H1 (cell line): ENCODE data around the gene PLPPR1. TPM values are rescaled to one million over a fixed set of nuclear protein-coding genes. Genes with fewer than 3 reads are reported as not detected.

Experiments
- CTCF ChIA-PET: fragments of 300-600 bp; sonication (Branson Sonifier 250); formaldehyde crosslinking; loops from one replicate; lab custom pipeline; 2021; ENCODE audit not compliant: partially characterized antibody; lab: Charles Lee
- POLR2A ChIA-PET: fragments of 300-600 bp; sonication (Branson Sonifier 250); formaldehyde crosslinking; loops from one replicate; lab custom pipeline; 2021; ENCODE audit warnings: inconsistent platforms; ENCODE audit not compliant: partially characterized antibody; lab: Charles Lee
- DNase-seq, 2 experiments: peaks; one replicate each; pipeline versions ENCODE4 v3.0.0 to v3.0.0-alpha.2; 2010 to 2022; ENCODE audit warnings: low spot score in 2 of 2, low read depth in 1 of 2, mixed read lengths in 1 of 2
- FAIRE-seq: peaks from 2 replicates; lab custom pipeline; 2011; peaks lifted over from hg19 to GRCh38; lab: Jason Lieb, UNC
- H2AFZ ChIP-seq: 2 replicates; pipeline ENCODE4 v1.8.1; 2012; ENCODE audit warnings: low read length, inconsistent platforms
- H2AK5ac ChIP-seq: 2 replicates; pipeline ENCODE4 v1.6.1; 2013; ENCODE audit warnings: low read depth, low read length
- H2BK120ac ChIP-seq: replicated peaks from 2 replicates; pipeline ENCODE3; 2013; ENCODE audit warnings: low read depth, low read length, inconsistent platforms
- H2BK12ac ChIP-seq: 2 replicates; pipeline ENCODE4 v1.6.1; 2013; ENCODE audit warnings: low read depth, low read length
- H2BK15ac ChIP-seq: 2 replicates; pipeline ENCODE4 v1.6.1; 2013; ENCODE audit warnings: low read length
- H2BK20ac ChIP-seq: 2 replicates; pipeline ENCODE4 v1.6.1; 2013; ENCODE audit warnings: low read length
- H2BK5ac ChIP-seq: 2 replicates; pipeline ENCODE4 v1.6.1; 2013; ENCODE audit warnings: low read depth, low read length
- H3K14ac ChIP-seq: 2 replicates; pipeline ENCODE4 v1.6.1; 2013; ENCODE audit warnings: inconsistent platforms; ENCODE audit not compliant: insufficient read length
- H3K18ac ChIP-seq: 2 replicates; pipeline ENCODE4 v1.6.1; 2013; ENCODE audit warnings: low read length; ENCODE audit errors: extremely low read depth
- H3K23ac ChIP-seq: 2 replicates; pipeline ENCODE4 v1.6.1; 2013; ENCODE audit warnings: inconsistent platforms; ENCODE audit not compliant: insufficient read length
- H3K23me2 ChIP-seq: 2 replicates; pipeline ENCODE4 v1.6.1; 2013; ENCODE audit warnings: low read depth, low read length
- H3K27ac ChIP-seq: 2 replicates; pipeline ENCODE4 v1.6.1; 2011; ENCODE audit warnings: low read depth, low read length, inconsistent platforms
- H3K27me3 ChIP-seq, 4 experiments: replicated peaks in 1 of 4; 1 replicate in 1 of 4; 2 replicates in 3 of 4; pipeline versions ENCODE4 v1.6.1 to v1.8.1; 2011 to 2013; ENCODE audit warnings: low read length in 3 of 4, mild to moderate bottlenecking in 3 of 4, inconsistent platforms in 2 of 4, mixed read lengths in 2 of 4, moderate library complexity in 1 of 4; ENCODE audit not compliant: control insufficient read depth in 3 of 4, insufficient read depth in 3 of 4; ENCODE audit errors: extremely low read depth in 1 of 4
- H3K36me3 ChIP-seq, 4 experiments: 2 replicates each; pipeline versions ENCODE4 v1.6.1 to v1.8.1; 2011 to 2013; ENCODE audit warnings: mild to moderate bottlenecking in 4 of 4, low read length in 3 of 4, moderate library complexity in 2 of 4, control low read depth in 1 of 4, inconsistent platforms in 1 of 4; ENCODE audit not compliant: insufficient read depth in 4 of 4, control insufficient read depth in 2 of 4
- H3K4ac ChIP-seq: replicated peaks from 2 replicates; pipeline ENCODE3; 2013; ENCODE audit warnings: low read length, low read depth, mixed read lengths, inconsistent platforms; ENCODE audit not compliant: insufficient read length
- H3K4me1 ChIP-seq, 4 experiments: replicated peaks in 1 of 4; 1 replicate in 1 of 4; 2 replicates in 3 of 4; pipeline versions ENCODE4 v1.6.1 to v1.8.1; 2011 to 2013; ENCODE audit warnings: low read length in 3 of 4, inconsistent platforms in 2 of 4, mixed read lengths in 1 of 4; ENCODE audit not compliant: insufficient read depth in 4 of 4, control insufficient read depth in 3 of 4
- H3K4me2 ChIP-seq, 2 experiments: 2 replicates each; pipeline versions ENCODE4 v1.6.1 to v1.8.1; 2011 to 2013; ENCODE audit warnings: low read depth in 2 of 2, low read length in 2 of 2, control low read depth in 1 of 2, inconsistent platforms in 1 of 2, mild to moderate bottlenecking in 1 of 2; ENCODE audit not compliant: insufficient read depth in 1 of 2
- H3K4me3 ChIP-seq, 4 experiments: fragments of 200-600, 300-600 bp in 1 of 4; sonication (generic), shearing (Covaris generic), sonication (Bioruptor Twin) in 1 of 4; 2 replicates each; pipeline versions ENCODE4 v1.5.1 to v1.8.1; 2011 to 2016; ENCODE audit warnings: low read length in 4 of 4, low read depth in 3 of 4, control low read depth in 2 of 4, inconsistent platforms in 2 of 4, mild to moderate bottlenecking in 2 of 4, mixed read lengths in 1 of 4, moderate library complexity in 1 of 4; ENCODE audit not compliant: insufficient read depth in 2 of 4; ENCODE audit errors: extremely low read depth in 1 of 4
- H3K56ac ChIP-seq: replicated peaks from 2 replicates; pipeline ENCODE3; 2013; ENCODE audit warnings: low read depth, mild to moderate bottlenecking, mixed read lengths, low read length, inconsistent platforms; ENCODE audit not compliant: insufficient read length
- H3K79me1 ChIP-seq: 2 replicates; pipeline ENCODE4 v1.6.1; 2013; ENCODE audit warnings: low read depth, low read length, control low read depth
- H3K79me2 ChIP-seq, 2 experiments: 2 replicates each; pipeline versions ENCODE4 v1.6.1 to v1.8.1; 2012 to 2013; ENCODE audit warnings: low read length in 2 of 2, mild to moderate bottlenecking in 2 of 2, inconsistent platforms in 1 of 2; ENCODE audit not compliant: insufficient read depth in 2 of 2, control insufficient read depth in 1 of 2
- H3K9ac ChIP-seq, 4 experiments: replicated peaks in 1 of 4; 1 replicate in 1 of 4; 2 replicates in 3 of 4; pipeline versions ENCODE4 v1.6.1 to v1.8.1; 2011 to 2013; ENCODE audit warnings: low read depth in 3 of 4, low read length in 3 of 4, control low read depth in 2 of 4, mild to moderate bottlenecking in 2 of 4, moderate library complexity in 2 of 4, inconsistent platforms in 1 of 4; ENCODE audit errors: extremely low read depth in 1 of 4
- H3K9me3 ChIP-seq, 2 experiments: 2 replicates each; pipeline versions ENCODE4 v1.6.1 to v1.8.1; 2012 to 2013; ENCODE audit warnings: mild to moderate bottlenecking in 2 of 2, moderate library complexity in 2 of 2, control low read depth in 1 of 2, inconsistent platforms in 1 of 2, low read depth in 1 of 2, low read length in 1 of 2, mixed read lengths in 1 of 2; ENCODE audit not compliant: insufficient read depth in 2 of 2
- H4K20me1 ChIP-seq, 2 experiments: replicated peaks in 1 of 2; 2 replicates each; pipeline versions ENCODE3 to v1.8.1; 2011 to 2013; ENCODE audit warnings: inconsistent platforms in 2 of 2, low read length in 2 of 2, mild to moderate bottlenecking in 1 of 2; ENCODE audit not compliant: insufficient read depth in 2 of 2, control insufficient read depth in 1 of 2
- H4K5ac ChIP-seq: 2 replicates; pipeline ENCODE4 v1.6.1; 2013; ENCODE audit warnings: low read length, low read depth, mixed read lengths, inconsistent platforms; ENCODE audit not compliant: insufficient read length
- H4K8ac ChIP-seq: 2 replicates; pipeline ENCODE4 v1.8.0; 2013; ENCODE audit warnings: mild to moderate bottlenecking, moderate library complexity, low read length, inconsistent platforms; ENCODE audit not compliant: insufficient read depth; ENCODE audit errors: extremely low read depth
- H4K91ac ChIP-seq: replicated peaks from 2 replicates; pipeline ENCODE3; 2013; ENCODE audit warnings: low read length, mixed read lengths, inconsistent platforms; ENCODE audit not compliant: insufficient read length
- CBX5 ChIP-seq: fragments of 300-800, 300-1000 bp; sonication (generic); IDR thresholded peaks from 2 replicates; pipeline ENCODE4 v1.7.1; 2016; ENCODE audit warnings: antibody characterized with exemption, low read length, low read depth
- CEBPB ChIP-seq: IDR thresholded peaks from 2 replicates; pipeline ENCODE4 v1.6.1; 2012; ENCODE audit warnings: low read depth, low read length
- CHD1 ChIP-seq: IDR thresholded peaks from 2 replicates; pipeline ENCODE4 v1.6.1; 2012; ENCODE audit warnings: low read depth, low read length, improper control_type of control experiment
- SAP30 ChIP-seq: fragments of 300-600 bp; sonication (generic); IDR thresholded peaks from 2 replicates; pipeline ENCODE4 v1.7.1; 2012; ENCODE audit warnings: low read length, moderate library complexity, mild to moderate bottlenecking, inconsistent platforms; ENCODE audit not compliant: insufficient read depth, insufficient replicate concordance
- SP1 ChIP-seq: IDR thresholded peaks from 2 replicates; pipeline ENCODE4 v1.6.1; 2011; ENCODE audit warnings: low read depth, low read length
- whole genome bisulfite sequencing, 2 experiments: shearing (Covaris generic) in 1 of 2; methylation state at CpG; one replicate each; pipeline versions ENCODE4 v1.1.6 to v1.1.7; 2013 to 2015; ENCODE audit warnings: low lambda C conversion rate in 2 of 2, mixed read lengths in 2 of 2, inconsistent platforms in 1 of 2, low coverage in 1 of 2, missing lambda C conversion rate in 1 of 2; ENCODE audit not compliant: insufficient replicate concordance in 2 of 2, insufficient coverage in 1 of 2, insufficient read length in 1 of 2; ENCODE audit errors: extremely low coverage in 1 of 2, missing lambda C conversion rate in 1 of 2; 5-methylcytosine and 5-hydroxymethylcytosine counted together
- polyA plus RNA-seq, 7 experiments: library from polyadenylated mRNA; depleted of rRNA in 3 of 7; stranded (reverse) in 5 of 7; unstranded in 2 of 7; fragments of >200 nt in 5 of 7; fragments of 200-250 nt in 2 of 7; gene quantifications; 1 replicate in 5 of 7; 2 replicates in 1 of 7; 4 replicates in 1 of 7; pipeline versions ENCODE4 v1.2.1 to v1.2.3, GENCODE V29; 2011 to 2013; ENCODE audit warnings: missing spikeins in 2 of 7, mixed read lengths in 2 of 7
- total RNA-seq: library from RNA; stranded (reverse); fragmentation: NEBNext Ultra II Directional; extraction: Animal tissue kit (Norgen Biotek cat#: 25700); gene quantifications from 2 replicates; pipeline ENCODE4 v1.2.1, GENCODE V29; 2021

Gene PLPPR1
- total and polyA plus RNA-seq, 2 of the 8 experiments (the other 6 are each of a cell fraction or from before 2014, with no cell fraction given): 1.4 to 1.8 TPM

- no peak overlapping the region for H3K27ac ChIP-seq
- no peak overlapping the region for H2AFZ ChIP-seq
- H4K91ac ChIP-seq: no peak overlapping the region
- no peak overlapping the region for H3K4me2 ChIP-seq
- H3K4me3 ChIP-seq: no peak overlapping the region
- no peaks in the 10 kb centered on the region for H3K36me3 ChIP-seq
- H3K14ac ChIP-seq: no peak overlapping the region
- 95% methylated on average over 5 of the region's 5 CpGs; no CpG with 5 or more reads in 1 of the 2 experiments for WGBS, 2 experiments
- no peaks in the 10 kb centered on the region for H3K4me1 ChIP-seq
- TF ChIP-seq CEBPB: no peak
- no peak for TF ChIP-seq SP1
- TF ChIP-seq CBX5: no peak
- no peak for TF ChIP-seq SAP30
- TF ChIP-seq CHD1: no peak
- H3K4ac ChIP-seq: no peak overlapping the region
- no peak overlapping the region for H2BK20ac ChIP-seq
- H2AK5ac ChIP-seq: no peak overlapping the region
- no peak overlapping the region for H4K5ac ChIP-seq
- H3K23ac ChIP-seq: no peak overlapping the region
- POLR2A ChIA-PET: no interaction called here
- H4K8ac ChIP-seq: no peak overlapping the region
- H3K79me2 ChIP-seq: no peaks in the 10 kb centered on the region
- no peaks in the 10 kb centered on the region for H3K27me3 ChIP-seq
- H4K20me1 ChIP-seq: no peaks in the 10 kb centered on the region
- no peak overlapping the region for H2BK15ac ChIP-seq
- H3K23me2 ChIP-seq: no peaks in the 10 kb centered on the region
- DNase-seq (no peak), FAIRE-seq (no peak)
- H3K79me1 ChIP-seq: no peaks in the 10 kb centered on the region
- H2BK12ac ChIP-seq: no peak overlapping the region
- no peaks in the 10 kb centered on the region for H3K9me3 ChIP-seq
- CTCF ChIA-PET: interaction anchor here (1.0 kb wide), 1 partner anchor 10 kb away, joined by 3 read pairs; no protein-coding TSS in a partner anchor
- H2BK5ac ChIP-seq: no peak overlapping the region
- H3K9ac ChIP-seq: no peak overlapping the region
- H3K56ac ChIP-seq: no peak overlapping the region
- H2BK120ac ChIP-seq: no peak overlapping the region
- H3K18ac ChIP-seq: no peak overlapping the region
Measured at GRCh38 chr9:101362450-101362849, 333.9 kb downstream of the PLPPR1 start.
